OCI-LY1 (cell line): ENCODE results near the gene CEBPG.

ENCODE experiments used
- H2AFZ ChIP-seq: fragments of 200-600 bp; sonication (generic), shearing (Covaris generic); 2 replicates; pipeline ENCODE4 v1.6.0; 2014; ENCODE audit warnings: antibody characterized with exemption, mild to moderate bottlenecking, low read length
- H3F3A ChIP-seq: fragments of 200-600 bp; sonication (generic), shearing (Covaris generic); 2 replicates; pipeline ENCODE4 v1.6.0; 2014; ENCODE audit warnings: mild to moderate bottlenecking, antibody characterized with exemption, low read length, moderate library complexity; ENCODE audit not compliant: insufficient read depth
- H3K27ac ChIP-seq: fragments of 200-600 bp; sonication (generic); 2 replicates; pipeline ENCODE4 v1.5.1; 2014; ENCODE audit warnings: low read length, mixed run types, mild to moderate bottlenecking, low read depth; ENCODE audit not compliant: poor library complexity, severe bottlenecking
- H3K27me3 ChIP-seq: fragments of 200-600 bp; sonication (generic); 2 replicates; pipeline ENCODE4 v1.6.0; 2014; ENCODE audit warnings: antibody characterized with exemption, mild to moderate bottlenecking, low read length, moderate library complexity; ENCODE audit not compliant: insufficient read depth
- H3K36me3 ChIP-seq: fragments of 200-600 bp; sonication (generic); 2 replicates; pipeline ENCODE4 v1.6.1; 2014; ENCODE audit warnings: mild to moderate bottlenecking, antibody characterized with exemption, low read length, moderate library complexity, mixed read lengths; ENCODE audit not compliant: insufficient read depth
- H3K4me1 ChIP-seq: fragments of 200-600 bp; sonication (generic); 2 replicates; pipeline ENCODE4 v1.5.1; 2014; ENCODE audit warnings: mild to moderate bottlenecking, low read length, moderate library complexity; ENCODE audit not compliant: insufficient read depth, severe bottlenecking
- H3K4me2 ChIP-seq: fragments of 200-600 bp; sonication (generic), shearing (Covaris generic); 2 replicates; pipeline ENCODE4 v1.6.1; 2014; ENCODE audit warnings: low read length
- H3K4me3 ChIP-seq: fragments of 200-600 bp; sonication (generic); 2 replicates; pipeline ENCODE4 v1.5.1; 2014; ENCODE audit warnings: low read length, low read depth, mild to moderate bottlenecking, mixed read lengths; ENCODE audit not compliant: poor library complexity, severe bottlenecking
- H3K79me2 ChIP-seq: fragments of 200-600 bp; shearing (Covaris generic); 2 replicates; pipeline ENCODE4 v1.6.1; 2016; ENCODE audit warnings: mixed run types, low read length, mixed read lengths; ENCODE audit not compliant: insufficient read depth
- H3K9ac ChIP-seq: fragments of 200-600 bp; sonication (generic), shearing (Covaris generic); 2 replicates; pipeline ENCODE4 v1.6.1; 2014; ENCODE audit warnings: mild to moderate bottlenecking, low read length, mixed read lengths
- H3K9me2 ChIP-seq: fragments of 200-600 bp; sonication (generic), shearing (Covaris generic); 2 replicates; pipeline ENCODE4 v1.6.1; 2014; ENCODE audit warnings: low read depth, mild to moderate bottlenecking, low read length, mixed read lengths
- H3K9me3 ChIP-seq: fragments of 200-600 bp; shearing (Covaris generic); 2 replicates; pipeline ENCODE4 v1.6.1; 2014; ENCODE audit warnings: low read length, mixed read lengths
- H4K20me1 ChIP-seq: fragments of 200-600 bp; sonication (generic), shearing (Covaris generic); 2 replicates; pipeline ENCODE4 v1.6.0; 2016; ENCODE audit warnings: mild to moderate bottlenecking, low read length; ENCODE audit not compliant: insufficient read depth
- EZH2 ChIP-seq: fragments of 200-600 bp; sonication (generic), shearing (Covaris generic); IDR thresholded peaks from 2 replicates; pipeline ENCODE4 v1.8.0; 2017; ENCODE audit warnings: borderline replicate concordance, mixed run types, mild to moderate bottlenecking, antibody characterized with exemption, low read length, moderate library complexity, mixed read lengths
- TF ChIP-seq, protein P1 (sequence below): fragments of 200-600 bp; sonication (generic), shearing (Covaris generic); IDR thresholded peaks from 2 replicates; pipeline ENCODE4 v1.5.1; 2017; ENCODE audit warnings: mild to moderate bottlenecking, antibody characterized with exemption, low read length, moderate library complexity, mixed read lengths

The CEBPG gene

DNA sequence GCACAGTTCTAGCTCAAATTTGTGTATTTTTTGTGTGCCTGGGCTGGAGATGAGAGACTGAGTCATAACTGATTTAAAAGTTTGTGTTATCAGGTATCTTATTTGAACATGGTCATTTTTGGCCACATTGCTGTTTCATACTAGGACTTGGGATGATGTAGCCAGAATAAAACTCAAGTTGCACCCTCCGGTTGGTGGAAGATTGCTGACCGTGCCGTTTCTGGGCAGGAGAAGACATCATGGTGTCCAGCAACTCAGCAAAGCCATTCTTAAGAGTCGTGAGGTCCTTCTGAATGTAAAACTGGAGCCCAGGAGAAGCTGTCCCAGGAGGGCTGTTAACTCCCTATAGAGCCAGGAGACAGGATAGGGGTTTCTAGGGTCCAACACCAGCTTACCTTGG, 7.6 kb downstream of the CEBPG start:
- no peak overlapping the region for H3K27ac ChIP-seq
- H3F3A ChIP-seq, result no peaks in the 10 kb centered on the region
- H2AFZ ChIP-seq, result no peak overlapping the region
- H4K20me1 ChIP-seq, result peaks cover 6% of the 10 kb centered on the region
- peaks cover 51% of the 10 kb centered on the region for H3K79me2 ChIP-seq
- peaks cover 27% of the 10 kb centered on the region for H3K36me3 ChIP-seq
- no peaks in the 10 kb centered on the region for H3K27me3 ChIP-seq
- H3K9me3 ChIP-seq, result no peaks in the 10 kb centered on the region
- H3K9me2 ChIP-seq, result no peaks in the 10 kb centered on the region
- peaks cover 10% of the 10 kb centered on the region for H3K4me1 ChIP-seq
- TF ChIP-seq, protein P1, sequence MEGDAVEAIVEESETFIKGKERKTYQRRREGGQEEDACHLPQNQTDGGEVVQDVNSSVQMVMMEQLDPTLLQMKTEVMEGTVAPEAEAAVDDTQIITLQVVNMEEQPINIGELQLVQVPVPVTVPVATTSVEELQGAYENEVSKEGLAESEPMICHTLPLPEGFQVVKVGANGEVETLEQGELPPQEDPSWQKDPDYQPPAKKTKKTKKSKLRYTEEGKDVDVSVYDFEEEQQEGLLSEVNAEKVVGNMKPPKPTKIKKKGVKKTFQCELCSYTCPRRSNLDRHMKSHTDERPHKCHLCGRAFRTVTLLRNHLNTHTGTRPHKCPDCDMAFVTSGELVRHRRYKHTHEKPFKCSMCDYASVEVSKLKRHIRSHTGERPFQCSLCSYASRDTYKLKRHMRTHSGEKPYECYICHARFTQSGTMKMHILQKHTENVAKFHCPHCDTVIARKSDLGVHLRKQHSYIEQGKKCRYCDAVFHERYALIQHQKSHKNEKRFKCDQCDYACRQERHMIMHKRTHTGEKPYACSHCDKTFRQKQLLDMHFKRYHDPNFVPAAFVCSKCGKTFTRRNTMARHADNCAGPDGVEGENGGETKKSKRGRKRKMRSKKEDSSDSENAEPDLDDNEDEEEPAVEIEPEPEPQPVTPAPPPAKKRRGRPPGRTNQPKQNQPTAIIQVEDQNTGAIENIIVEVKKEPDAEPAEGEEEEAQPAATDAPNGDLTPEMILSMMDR, result no peak
- TF ChIP-seq EZH2, result no peak
- no peak overlapping the region for H3K9ac ChIP-seq
- H3K4me3 ChIP-seq, result no peak overlapping the region
- no peak overlapping the region for H3K4me2 ChIP-seq

DNA sequence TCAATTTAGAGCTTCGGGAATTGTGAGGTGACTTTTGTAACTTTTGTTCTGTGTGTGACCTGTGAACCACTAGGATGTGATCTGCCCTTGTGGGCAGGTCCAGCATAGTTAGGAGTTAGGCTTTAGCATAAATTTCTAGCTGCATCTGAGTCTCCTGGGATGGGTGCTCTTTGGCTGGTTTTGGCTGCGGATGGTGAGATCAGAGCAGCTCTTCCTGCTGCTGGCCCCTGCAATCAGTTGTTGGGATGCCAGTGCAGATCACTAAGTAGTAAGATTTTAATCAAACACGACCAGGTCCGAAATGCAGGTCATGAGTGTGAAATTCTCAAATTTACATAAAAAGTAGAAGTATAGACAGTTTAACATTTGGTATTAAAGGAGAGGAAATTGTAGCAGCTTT, 8.5 kb downstream of the CEBPG start:
- Histone ChIP-seq H3K79me2 (peaks cover 43% of the 10 kb centered on the region), H2AFZ (no peak overlapping the region), H4K20me1 (peaks cover 6% of the 10 kb centered on the region), H3K9ac (no peak overlapping the region), H3K4me2 (no peak overlapping the region), H3K4me3 (no peak overlapping the region), H3F3A (no peaks in the 10 kb centered on the region), H3K9me2 (no peaks in the 10 kb centered on the region), H3K9me3 (no peaks in the 10 kb centered on the region), H3K27ac (no peak overlapping the region), H3K36me3 (peaks cover 27% of the 10 kb centered on the region), H3K27me3 (no peaks in the 10 kb centered on the region), H3K4me1 (peaks cover 3% of the 10 kb centered on the region)
- TF ChIP-seq EZH2, result no peak
- TF ChIP-seq, protein P1, result no peak

DNA sequence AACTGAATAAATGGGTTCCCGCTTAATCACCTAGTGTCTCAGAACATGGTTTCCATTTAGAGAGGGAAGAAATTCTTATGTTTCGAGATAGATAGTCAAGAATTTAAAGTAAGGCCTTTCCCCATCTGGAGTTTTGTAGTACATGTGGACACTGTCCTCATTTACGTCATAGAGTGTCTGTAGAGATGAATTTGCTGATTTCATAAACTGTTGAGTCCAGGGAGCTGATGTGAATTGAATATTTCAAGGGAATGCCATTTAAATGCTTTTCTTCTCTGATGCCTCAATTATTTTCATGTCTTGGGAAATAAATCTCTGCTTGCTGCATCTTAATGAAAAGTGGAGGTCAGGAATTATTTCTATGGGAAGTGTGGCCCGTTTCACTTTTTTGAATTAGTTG, 9.5 kb downstream of the CEBPG start:
- peaks cover 33% of the 10 kb centered on the region for H3K79me2 ChIP-seq

More for the DNA sequence above, 9.5 kb downstream of the CEBPG start:
- Histone ChIP-seq H3K4me3 (no peak overlapping the region), H2AFZ (no peak overlapping the region), H3K4me1 (no peaks in the 10 kb centered on the region), H3K4me2 (no peak overlapping the region), H3K9ac (no peak overlapping the region), H3K36me3 (peaks cover 27% of the 10 kb centered on the region), H3K27ac (no peak overlapping the region), H3K9me2 (no peaks in the 10 kb centered on the region), H3K9me3 (no peaks in the 10 kb centered on the region), H3K27me3 (no peaks in the 10 kb centered on the region), H4K20me1 (peaks cover 6% of the 10 kb centered on the region; the same call in 1 of the 2 replicates), H3F3A (no peaks in the 10 kb centered on the region)
- no peak for TF ChIP-seq EZH2
- TF ChIP-seq, protein P1, result no peak
